Astrocyte (in vitro differentiated cells and primary cell): ENCODE results near the gene SFT2D2. TPM values are rescaled to one million over a fixed set of nuclear protein-coding genes. Genes with fewer than 3 reads are reported as not detected.

Experiments used
- DNase-seq: peaks from one replicate; pipeline ENCODE4 v3.0.0-alpha.2; 2010; ENCODE audit warnings: low read depth
- FAIRE-seq: peaks from 2 replicates; lab custom pipeline; 2011; peaks lifted over from hg19 to GRCh38; lab: Jason Lieb, UNC
- H2AFZ ChIP-seq: 2 replicates; pipeline ENCODE4 v1.6.0; 2012; ENCODE audit warnings: low read depth, low read length, inconsistent platforms
- H3K27ac ChIP-seq: 2 replicates; pipeline ENCODE4 v1.5.1; 2011; ENCODE audit warnings: low read depth, low read length, inconsistent platforms
- H3K27me3 ChIP-seq: 2 replicates; pipeline ENCODE4 v1.6.0; 2011; ENCODE audit warnings: low read length, inconsistent platforms; ENCODE audit not compliant: insufficient read depth
- H3K36me3 ChIP-seq: 2 replicates; pipeline ENCODE4 v1.5.1; 2011; ENCODE audit warnings: low read length, inconsistent platforms; ENCODE audit not compliant: insufficient read depth
- H3K4me1 ChIP-seq: 2 replicates; pipeline ENCODE4 v1.5.1; 2011; ENCODE audit warnings: low read length, inconsistent platforms; ENCODE audit not compliant: insufficient read depth
- H3K4me2 ChIP-seq: 2 replicates; pipeline ENCODE4 v1.6.0; 2012; ENCODE audit warnings: low read length, inconsistent platforms
- H3K4me3 ChIP-seq: 2 replicates; pipeline ENCODE4 v1.5.1; 2011; ENCODE audit warnings: low read depth, mild to moderate bottlenecking, low read length, inconsistent platforms; ENCODE audit not compliant: insufficient read depth
- H3K79me2 ChIP-seq: 2 replicates; pipeline ENCODE4 v1.6.0; 2012; ENCODE audit warnings: mild to moderate bottlenecking, low read length, inconsistent platforms; ENCODE audit not compliant: insufficient read depth
- H3K9ac ChIP-seq: 2 replicates; pipeline ENCODE4 v1.6.0; 2012; ENCODE audit warnings: mild to moderate bottlenecking, low read length, inconsistent platforms
- H3K9me3 ChIP-seq: 2 replicates; pipeline ENCODE4 v1.5.1; 2012; ENCODE audit warnings: low read depth, mild to moderate bottlenecking, low read length, inconsistent platforms; ENCODE audit not compliant: insufficient read depth
- H4K20me1 ChIP-seq: 2 replicates; pipeline ENCODE4 v1.6.0; 2012; ENCODE audit warnings: low read length, inconsistent platforms; ENCODE audit not compliant: insufficient read depth
- H3K27ac Mint-ChIP-seq: one replicate; pipeline ENCODE4 v1.8.0; 2021; ENCODE audit warnings: mild to moderate bottlenecking, mixed read lengths; ENCODE audit not compliant: unreplicated experiment
- H3K27me3 Mint-ChIP-seq: one replicate; pipeline ENCODE4 v1.8.0; 2021; ENCODE audit warnings: low read depth, mixed read lengths; ENCODE audit not compliant: unreplicated experiment
- H3K36me3 Mint-ChIP-seq: one replicate; pipeline ENCODE4 v1.8.0; 2021; ENCODE audit warnings: low read depth, mixed read lengths; ENCODE audit not compliant: unreplicated experiment
- H3K4me1 Mint-ChIP-seq: one replicate; pipeline ENCODE4 v1.8.0; 2021; ENCODE audit warnings: low read depth, mixed read lengths; ENCODE audit not compliant: unreplicated experiment
- H3K4me3 Mint-ChIP-seq: one replicate; pipeline ENCODE4 v1.8.0; 2021; ENCODE audit warnings: mild to moderate bottlenecking, moderate library complexity, mixed read lengths; ENCODE audit not compliant: unreplicated experiment
- H3K9me3 Mint-ChIP-seq: one replicate; pipeline ENCODE4 v1.8.0; 2021; ENCODE audit warnings: mild to moderate bottlenecking, mixed read lengths; ENCODE audit not compliant: unreplicated experiment
- CTCF ChIP-seq: IDR thresholded peaks from 2 replicates; pipeline ENCODE4 v1.5.1; 2011; ENCODE audit warnings: low read depth, mild to moderate bottlenecking, inconsistent platforms, low read length, moderate library complexity; ENCODE audit not compliant: insufficient read depth
- EZH2 ChIP-seq: IDR thresholded peaks from 2 replicates; pipeline ENCODE4 v1.6.1; 2012; ENCODE audit warnings: mild to moderate bottlenecking, low read length, inconsistent platforms; ENCODE audit not compliant: insufficient read depth
- total RNA-seq: library from RNA; stranded (reverse); gene quantifications from 2 replicates; pipeline ENCODE4 v1.2.1, GENCODE V29; 2021

SFT2D2 gene
- total RNA-seq, 1 donor from 2014 or later = 73.4 TPM

DNA sequence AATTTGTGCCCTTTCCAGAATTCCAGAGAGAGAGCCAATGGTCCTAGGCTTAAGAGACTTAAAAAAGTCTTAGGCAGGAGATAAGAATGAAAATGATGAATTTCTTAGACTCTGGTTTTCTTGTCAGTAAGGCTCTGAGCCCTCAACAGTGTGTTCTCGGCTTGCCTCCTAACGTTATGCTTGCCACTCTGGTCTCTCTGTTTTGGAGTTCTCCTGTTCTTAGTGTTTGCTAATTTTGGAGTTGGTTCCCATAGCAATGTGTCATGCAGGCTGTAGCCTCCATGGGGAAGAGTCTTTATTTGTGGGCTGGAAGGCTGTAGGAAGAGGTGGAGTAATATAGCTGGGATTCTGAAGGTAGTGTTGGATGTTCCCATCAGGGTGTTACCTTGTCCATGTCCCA is 74.8 kb downstream of the SFT2D2 start:
- peaks cover 20% of the 10 kb centered on the region for H3K4me1 ChIP-seq
- FAIRE-seq (no peak), DNase-seq (no peak)
- Mint-ChIP-seq H3K9me3 (peaks cover 1% of the 10 kb centered on the region), H3K4me1 (peaks cover 9% of the 10 kb centered on the region), H3K36me3 (peaks cover 7% of the 10 kb centered on the region), H3K4me3 (no peak overlapping the region), H3K27ac (no peak overlapping the region), H3K27me3 (no peaks in the 10 kb centered on the region)
- TF ChIP-seq CTCF = no peak
- no peak for TF ChIP-seq EZH2
- H3K9ac ChIP-seq = no peak overlapping the region
- no peak overlapping the region for H3K27ac ChIP-seq
- no peak overlapping the region for H3K4me2 ChIP-seq
- H3K36me3 ChIP-seq = no peaks in the 10 kb centered on the region
- no peaks in the 10 kb centered on the region for H3K27me3 ChIP-seq
- H3K9me3 ChIP-seq = no peaks in the 10 kb centered on the region
- H4K20me1 ChIP-seq = no peaks in the 10 kb centered on the region
- H3K4me3 ChIP-seq = no peak overlapping the region
- no peak overlapping the region for H2AFZ ChIP-seq
- no peaks in the 10 kb centered on the region for H3K79me2 ChIP-seq

DNA sequence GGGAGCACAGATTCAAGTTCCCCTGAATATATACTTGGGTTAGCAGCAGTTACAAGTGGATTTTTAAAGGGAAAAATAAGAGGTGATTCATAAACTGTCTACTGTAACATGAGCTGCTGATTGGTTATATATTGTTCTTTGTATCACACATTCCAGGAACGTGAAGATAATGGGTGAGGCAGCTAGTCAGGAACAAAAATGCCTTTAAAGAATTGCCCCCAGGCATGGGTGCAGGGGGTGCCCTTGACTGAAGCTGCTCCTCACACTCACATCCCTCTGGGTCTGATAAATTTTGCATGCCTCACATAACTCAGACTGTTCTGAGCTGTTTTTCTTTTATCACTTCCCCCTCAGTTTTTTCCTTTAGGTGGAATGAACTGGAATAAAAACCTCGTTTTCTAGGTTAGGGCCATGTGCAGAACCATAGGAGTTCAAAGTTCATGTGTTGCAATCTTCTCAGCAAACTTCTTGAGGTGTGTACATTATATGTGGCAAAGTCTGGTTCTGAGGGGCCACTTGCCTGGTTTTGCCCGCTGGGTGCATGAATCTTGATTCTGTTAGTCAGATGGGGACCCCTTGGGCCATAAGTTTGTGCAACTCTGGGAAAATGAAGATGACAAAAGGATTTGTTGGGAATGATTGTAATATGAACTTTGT is 76.0 kb downstream of the SFT2D2 start:
- H3K27me3 Mint-ChIP-seq = no peaks in the 10 kb centered on the region
- peaks cover 1% of the 10 kb centered on the region for H3K9me3 Mint-ChIP-seq
- no peak for TF ChIP-seq CTCF
- no peak for TF ChIP-seq EZH2
- H3K27ac Mint-ChIP-seq = peak overlapping the region; percentile 73
- Histone ChIP-seq H3K36me3 (no peaks in the 10 kb centered on the region), H3K27ac (no peak overlapping the region), H3K4me2 (peak overlapping the region; percentile 41), H3K9me3 (no peaks in the 10 kb centered on the region), H4K20me1 (no peaks in the 10 kb centered on the region), H3K27me3 (no peaks in the 10 kb centered on the region), H3K4me3 (no peak overlapping the region), H3K79me2 (no peaks in the 10 kb centered on the region), H3K4me1 (peaks cover 20% of the 10 kb centered on the region), H2AFZ (no peak overlapping the region), H3K9ac (no peak overlapping the region)
- H3K4me3 Mint-ChIP-seq = no peak overlapping the region
- peak; percentile 71 for FAIRE-seq
- peak; percentile 77 for DNase-seq
- H3K36me3 Mint-ChIP-seq = peaks cover 2% of the 10 kb centered on the region
- peaks cover 9% of the 10 kb centered on the region for H3K4me1 Mint-ChIP-seq

Other genes starting within 250 kb of the SFT2D2 start
- gene GPR161, start 89.1 kb upstream of the SFT2D2 start, total RNA-seq = 16.5 and 21.9 TPM in 2 replicates
- 34.4 and 37.4 TPM in 2 replicates for gene TIPRL, start 47.0 kb upstream of the SFT2D2 start, total RNA-seq
- 1.1 and 1.9 TPM in 2 replicates for gene TBX19, start 54.9 kb downstream of the SFT2D2 start, total RNA-seq